Activated naive CD8-positive, alpha-beta T cell (primary cell): ENCODE measurements around the gene ITGBL1.

Experiments
- H3K27ac Mint-ChIP-seq: one replicate; pipeline ENCODE4 v1.8.0; 2021; ENCODE audit warnings: mixed read lengths
- H3K27me3 Mint-ChIP-seq: one replicate; pipeline ENCODE4 v1.8.0; 2021; ENCODE audit warnings: mixed read lengths
- H3K36me3 Mint-ChIP-seq: one replicate; pipeline ENCODE4 v1.8.0; 2021; ENCODE audit warnings: mixed read lengths
- H3K4me1 Mint-ChIP-seq: one replicate; pipeline ENCODE4 v1.8.0; 2021; ENCODE audit warnings: low read depth, mixed read lengths
- H3K4me3 Mint-ChIP-seq: one replicate; pipeline ENCODE4 v1.8.0; 2021; ENCODE audit warnings: mild to moderate bottlenecking, mixed read lengths
- H3K9me3 Mint-ChIP-seq: one replicate; pipeline ENCODE4 v1.8.0; 2021; ENCODE audit warnings: low read depth, mixed read lengths

ITGBL1 gene, protein sequence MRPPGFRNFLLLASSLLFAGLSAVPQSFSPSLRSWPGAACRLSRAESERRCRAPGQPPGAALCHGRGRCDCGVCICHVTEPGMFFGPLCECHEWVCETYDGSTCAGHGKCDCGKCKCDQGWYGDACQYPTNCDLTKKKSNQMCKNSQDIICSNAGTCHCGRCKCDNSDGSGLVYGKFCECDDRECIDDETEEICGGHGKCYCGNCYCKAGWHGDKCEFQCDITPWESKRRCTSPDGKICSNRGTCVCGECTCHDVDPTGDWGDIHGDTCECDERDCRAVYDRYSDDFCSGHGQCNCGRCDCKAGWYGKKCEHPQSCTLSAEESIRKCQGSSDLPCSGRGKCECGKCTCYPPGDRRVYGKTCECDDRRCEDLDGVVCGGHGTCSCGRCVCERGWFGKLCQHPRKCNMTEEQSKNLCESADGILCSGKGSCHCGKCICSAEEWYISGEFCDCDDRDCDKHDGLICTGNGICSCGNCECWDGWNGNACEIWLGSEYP

GRCh38 chr13:101452519-101453485, at the start of gene ITGBL1:
ITGBL1 (plus strand) TSS chr13:101452675; CDS start chr13:101452834, 159 bp downstream.
- Mint-ChIP-seq H3K4me3 (peak within 1 kb of the TSS; percentile 60), H3K36me3 (no peaks in the 10 kb centered on the region), H3K9me3 (no peaks in the 10 kb centered on the region)

DNA sequence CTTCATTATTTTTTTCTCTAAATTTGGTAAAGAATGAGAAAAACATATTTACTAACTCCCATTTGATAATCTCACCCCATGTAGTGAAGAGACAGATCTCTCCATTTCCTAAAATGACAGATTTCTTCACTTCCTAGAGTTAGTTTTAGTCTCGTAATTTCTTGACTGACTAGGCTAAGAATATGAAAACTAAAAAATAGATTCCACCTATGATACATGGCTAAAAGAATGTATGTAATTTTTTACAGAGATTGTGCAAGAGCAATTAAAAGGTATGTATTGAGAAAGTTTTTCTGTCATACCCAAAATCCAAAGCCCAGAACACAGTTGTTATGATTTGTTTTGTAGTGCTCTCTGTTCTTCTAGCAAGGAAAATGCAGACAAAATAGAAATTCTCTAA, 45.7 kb upstream of the ITGBL1 start:
- Mint-ChIP-seq H3K4me1 (no peaks in the 10 kb centered on the region), H3K4me3 (no peak overlapping the region), H3K27me3 (peaks cover 13% of the 10 kb centered on the region), H3K27ac (no peak overlapping the region), H3K9me3 (no peaks in the 10 kb centered on the region), H3K36me3 (no peaks in the 10 kb centered on the region)

More at GRCh38 chr13:101452519-101453485, at the start of gene ITGBL1:
- Mint-ChIP-seq H3K27ac (no peak within 1 kb of the TSS), H3K27me3 (peaks cover 11% of the 10 kb centered on the region), H3K4me1 (peaks cover 9% of the 10 kb centered on the region)

DNA sequence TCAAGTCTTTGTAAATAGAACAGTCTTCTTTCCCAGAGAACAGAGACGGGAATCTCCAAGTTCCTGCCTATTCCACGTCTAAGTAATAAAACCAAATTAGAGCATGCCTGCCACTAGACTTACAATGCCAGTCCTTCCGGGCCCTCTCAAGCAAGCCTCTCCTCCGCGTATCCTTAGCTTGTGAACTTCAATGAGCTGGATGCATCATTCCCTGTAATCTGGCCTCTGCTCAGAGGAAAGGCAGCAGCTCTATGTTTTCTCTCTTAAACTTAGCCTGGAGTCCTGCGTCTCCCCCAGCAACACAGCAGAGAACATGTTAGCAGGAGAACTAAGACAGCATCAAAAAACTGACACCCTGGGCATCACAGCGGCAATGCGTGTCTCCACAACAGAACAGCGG, 44.3 kb upstream of the ITGBL1 start:
- H3K4me1 Mint-ChIP-seq = no peaks in the 10 kb centered on the region
- no peaks in the 10 kb centered on the region for H3K9me3 Mint-ChIP-seq
- H3K27me3 Mint-ChIP-seq = peaks cover 13% of the 10 kb centered on the region
- no peak overlapping the region for H3K27ac Mint-ChIP-seq
- no peak overlapping the region for H3K4me3 Mint-ChIP-seq
- H3K36me3 Mint-ChIP-seq = no peaks in the 10 kb centered on the region

- H3K27me3 Mint-ChIP-seq = peaks cover 14% of the 10 kb centered on the region
- no peak overlapping the region for H3K27ac Mint-ChIP-seq
- H3K4me1 Mint-ChIP-seq = no peaks in the 10 kb centered on the region
- no peaks in the 10 kb centered on the region for H3K9me3 Mint-ChIP-seq
- no peak overlapping the region for H3K4me3 Mint-ChIP-seq
- H3K36me3 Mint-ChIP-seq = no peaks in the 10 kb centered on the region
Observed at GRCh38 chr13:101408992-101409656, 43.4 kb upstream of the ITGBL1 start.

- Mint-ChIP-seq H3K9me3 (no peaks in the 10 kb centered on the region), H3K27ac (no peak overlapping the region), H3K27me3 (peaks cover 18% of the 10 kb centered on the region), H3K4me3 (no peak overlapping the region), H3K4me1 (peaks cover 1% of the 10 kb centered on the region), H3K36me3 (no peaks in the 10 kb centered on the region)
Observed at GRCh38 chr13:101412076-101412475, 40.4 kb upstream of the ITGBL1 start.

- Mint-ChIP-seq H3K27me3 (peaks cover 34% of the 10 kb centered on the region), H3K9me3 (no peaks in the 10 kb centered on the region), H3K27ac (no peak overlapping the region)
Observed at GRCh38 chr13:101415358-101416174, 36.9 kb upstream of the ITGBL1 start.

GRCh38 chr13:101416181-101417042, 36.1 kb upstream of the ITGBL1 start, which contains the start of gene NALCN:
NALCN (minus strand) TSS chr13:101416508; CDS start chr13:101399126, 17,382 bp downstream.
- H3K27me3 Mint-ChIP-seq = peaks cover 32% of the 10 kb centered on the region
- peak within 1 kb of the TSS; percentile 65 for H3K4me3 Mint-ChIP-seq
- no peak within 1 kb of the TSS for H3K27ac Mint-ChIP-seq
- H3K36me3 Mint-ChIP-seq = no peaks in the 10 kb centered on the region
- peaks cover 1% of the 10 kb centered on the region for H3K4me1 Mint-ChIP-seq
- H3K9me3 Mint-ChIP-seq = no peaks in the 10 kb centered on the region

More at GRCh38 chr13:101415358-101416174, 36.9 kb upstream of the ITGBL1 start:
- Mint-ChIP-seq H3K4me3 (peak overlapping the region; percentile 27), H3K4me1 (peaks cover 1% of the 10 kb centered on the region), H3K36me3 (no peaks in the 10 kb centered on the region)

DNA sequence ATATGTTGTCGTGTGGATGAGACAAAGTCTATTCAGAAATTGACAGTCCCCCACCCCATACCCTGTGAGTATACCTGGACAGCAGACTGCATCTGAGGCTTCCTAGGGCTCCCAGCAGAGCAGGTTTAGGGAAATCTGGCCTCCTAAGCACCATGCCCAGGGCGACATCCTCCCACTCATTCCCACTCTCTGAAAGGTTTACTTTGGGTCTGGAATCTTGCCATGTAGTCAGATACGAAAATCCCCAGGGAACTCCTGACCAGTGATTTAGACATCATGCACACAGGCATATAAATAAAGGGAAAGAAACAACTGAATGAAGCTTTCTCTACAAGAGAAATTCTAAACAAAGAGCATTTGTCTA, 35.5 kb upstream of the ITGBL1 start:
- Mint-ChIP-seq H3K36me3 (no peaks in the 10 kb centered on the region), H3K4me1 (peaks cover 1% of the 10 kb centered on the region), H3K4me3 (peak overlapping the region; percentile 65), H3K9me3 (no peaks in the 10 kb centered on the region), H3K27ac (no peak overlapping the region), H3K27me3 (peaks cover 30% of the 10 kb centered on the region)

DNA sequence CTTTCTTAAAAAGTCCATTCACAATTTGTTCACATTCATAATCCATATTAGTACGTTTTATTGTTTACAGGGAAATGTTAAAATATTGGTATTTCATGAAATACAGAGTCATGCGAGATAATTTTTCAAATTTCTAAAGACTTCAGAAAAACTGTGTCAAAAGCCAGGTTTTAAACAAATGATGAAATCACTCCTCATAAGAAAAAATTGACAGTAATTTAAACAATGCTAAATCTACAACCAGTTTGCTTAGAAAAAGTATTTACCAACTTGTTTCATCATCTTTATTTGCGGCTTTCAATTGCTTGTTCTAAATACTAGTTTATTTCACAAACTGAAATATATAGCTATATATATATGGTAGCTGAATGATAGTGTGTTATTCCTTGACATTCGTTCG, 35.0 kb upstream of the ITGBL1 start:
- peaks cover 1% of the 10 kb centered on the region for H3K4me1 Mint-ChIP-seq
- no peak overlapping the region for H3K4me3 Mint-ChIP-seq
- H3K27me3 Mint-ChIP-seq = peaks cover 30% of the 10 kb centered on the region
- H3K9me3 Mint-ChIP-seq = no peaks in the 10 kb centered on the region
- H3K36me3 Mint-ChIP-seq = no peaks in the 10 kb centered on the region
- H3K27ac Mint-ChIP-seq = no peak overlapping the region

GRCh38 chr13:101423872-101424271, 28.6 kb upstream of the ITGBL1 start:
- peaks cover 14% of the 10 kb centered on the region for H3K27me3 Mint-ChIP-seq
- H3K4me3 Mint-ChIP-seq = no peak overlapping the region
- no peaks in the 10 kb centered on the region for H3K9me3 Mint-ChIP-seq
- no peaks in the 10 kb centered on the region for H3K4me1 Mint-ChIP-seq
- no peaks in the 10 kb centered on the region for H3K36me3 Mint-ChIP-seq
- H3K27ac Mint-ChIP-seq = no peak overlapping the region

- Mint-ChIP-seq H3K27me3 (peaks cover 7% of the 10 kb centered on the region), H3K4me1 (no peaks in the 10 kb centered on the region), H3K4me3 (no peak overlapping the region), H3K27ac (no peak overlapping the region), H3K36me3 (no peaks in the 10 kb centered on the region), H3K9me3 (no peaks in the 10 kb centered on the region)
Observed at GRCh38 chr13:101424381-101425155, 27.9 kb upstream of the ITGBL1 start.

DNA sequence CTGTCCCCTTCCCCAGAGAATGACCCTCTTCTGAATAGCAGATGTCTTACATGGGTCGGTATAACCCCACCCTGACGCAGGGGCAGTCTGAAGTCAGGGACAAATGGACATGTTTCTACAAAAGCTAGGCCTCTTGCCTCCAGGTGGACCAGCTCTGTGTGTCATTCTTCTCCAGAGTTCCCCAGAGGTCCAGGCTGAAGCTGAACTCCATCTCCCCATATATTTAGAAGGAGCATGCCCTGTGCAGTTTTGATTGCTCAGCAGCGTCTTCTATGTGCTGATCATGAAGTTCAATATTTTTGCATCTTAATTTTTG, 27.4 kb upstream of the ITGBL1 start:
- Mint-ChIP-seq H3K27me3 (peaks cover 6% of the 10 kb centered on the region), H3K9me3 (no peaks in the 10 kb centered on the region), H3K4me3 (no peak overlapping the region), H3K36me3 (no peaks in the 10 kb centered on the region), H3K4me1 (no peaks in the 10 kb centered on the region), H3K27ac (no peak overlapping the region)

- Mint-ChIP-seq H3K4me3 (no peak overlapping the region), H3K9me3 (no peaks in the 10 kb centered on the region), H3K36me3 (no peaks in the 10 kb centered on the region), H3K27ac (no peak overlapping the region), H3K27me3 (peaks cover 4% of the 10 kb centered on the region), H3K4me1 (no peaks in the 10 kb centered on the region)
Observed at GRCh38 chr13:101425623-101426022, 26.9 kb upstream of the ITGBL1 start.
